HG03095 (cell line): Measurements from ENCODE around the gene HPS1.

Experiments
- ATAC-seq: cut with Tn5 transposase; IDR thresholded peaks from one replicate; pipeline ENCODE4 v1.9.1; 2021; ENCODE audit warnings: moderate library complexity; ENCODE audit not compliant: unreplicated experiment

HPS1 gene

GRCh38 chr10:98433371-98433770 lies 13.4 kb downstream of the HPS1 start:
- ATAC-seq: no peak

- no peak for ATAC-seq
These were observed 14.4 kb downstream of the HPS1 start for GRCh38 chr10:98432330-98432729.

- ATAC-seq: no peak
These were observed 15.7 kb downstream of the HPS1 start for GRCh38 chr10:98431016-98431415.

- no peak for ATAC-seq
These were observed 16.3 kb downstream of the HPS1 start for GRCh38 chr10:98430427-98430826.

- ATAC-seq: no peak
These were observed 17.2 kb downstream of the HPS1 start for GRCh38 chr10:98429320-98430072.

- no peak for ATAC-seq
These were observed 19.7 kb downstream of the HPS1 start for GRCh38 chr10:98427011-98427515.

GRCh38 chr10:98425511-98426352 lies 21.0 kb downstream of the HPS1 start:
- no peak for ATAC-seq

- no peak for ATAC-seq
These were observed 22.2 kb downstream of the HPS1 start for GRCh38 chr10:98424295-98425254.

- no peak for ATAC-seq
These were observed 23.0 kb downstream of the HPS1 start for GRCh38 chr10:98423691-98424120.

- ATAC-seq: no peak
These were observed 24.6 kb downstream of the HPS1 start for GRCh38 chr10:98422182-98422581.

GRCh38 chr10:98420786-98421185 lies 25.9 kb downstream of the HPS1 start:
- no peak for ATAC-seq

- no peak for ATAC-seq
These were observed 27.1 kb downstream of the HPS1 start for GRCh38 chr10:98419469-98420261.

GRCh38 chr10:98418665-98419468 lies 27.9 kb downstream of the HPS1 start:
- ATAC-seq: no peak

GRCh38 chr10:98417973-98418664 lies 28.6 kb downstream of the HPS1 start:
- ATAC-seq: no peak

- ATAC-seq: no peak
These were observed 29.2 kb downstream of the HPS1 start for GRCh38 chr10:98417481-98417959.

- ATAC-seq: no peak
These were observed 29.9 kb downstream of the HPS1 start for GRCh38 chr10:98416606-98417388.

GRCh38 chr10:98415731-98416119 lies 31.0 kb downstream of the HPS1 start:
- no peak for ATAC-seq
